GM21447 (cell line): ENCODE results near the gene TBC1D10A.

Source experiments
- ATAC-seq: cut with Tn5 transposase; IDR thresholded peaks from one replicate; pipeline ENCODE4 v1.9.1; 2021; ENCODE audit not compliant: unreplicated experiment

Gene TBC1D10A

DNA sequence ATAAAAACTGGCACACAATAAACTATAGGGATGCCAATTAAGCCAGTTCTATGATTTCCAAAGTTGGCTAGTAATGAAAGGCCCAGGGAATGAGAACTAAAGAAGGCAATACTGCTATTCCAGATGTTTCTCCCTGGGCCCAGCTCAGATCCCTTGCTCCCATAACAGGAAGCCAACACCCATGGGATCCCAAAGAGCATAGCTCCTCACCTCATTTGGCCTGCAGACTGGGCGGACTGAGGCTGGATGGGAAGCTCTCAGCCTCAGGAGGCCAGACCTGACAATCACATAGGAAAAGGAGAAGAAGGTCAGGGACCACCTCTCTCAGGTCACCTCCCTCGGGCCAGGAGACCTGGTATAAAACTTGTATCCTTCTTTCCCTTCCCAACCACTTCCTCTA lies 5.3 kb downstream of the TBC1D10A start:
- ATAC-seq, result no peak

DNA sequence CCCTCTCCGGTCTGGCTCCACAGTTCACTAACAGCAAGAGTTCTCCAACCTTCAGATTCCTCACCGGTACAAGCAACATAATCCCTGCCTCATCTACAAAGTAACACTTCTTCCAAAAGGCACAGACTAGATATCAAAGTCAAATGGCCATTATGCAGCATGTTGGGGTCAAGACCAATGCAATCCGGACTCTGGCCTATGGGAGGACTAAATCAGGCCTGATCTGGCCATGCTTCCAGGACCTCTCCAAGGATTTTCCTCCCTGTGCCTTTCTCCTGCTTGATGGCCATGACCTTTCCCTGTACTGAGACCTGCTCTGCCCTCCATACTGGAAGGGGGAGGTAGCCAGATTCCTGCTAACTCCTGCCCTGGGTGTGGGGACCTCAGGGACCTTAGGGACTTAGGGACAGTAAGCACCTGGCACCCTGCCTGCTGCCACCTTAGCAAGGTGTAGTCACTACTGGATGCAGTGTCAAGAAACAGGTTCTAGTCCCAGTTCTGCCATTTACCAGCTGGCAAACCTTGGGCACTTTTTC lies 6.7 kb downstream of the TBC1D10A start:
- no peak for ATAC-seq

GRCh38 chr22:30318799-30319419 lies 7.8 kb downstream of the TBC1D10A start:
- no peak for ATAC-seq

GRCh38 chr22:30317778-30318177 lies 9.0 kb downstream of the TBC1D10A start:
- ATAC-seq, result no peak

- no peak for ATAC-seq
Observed at GRCh38 chr22:30315962-30316576, 10.7 kb downstream of the TBC1D10A start.

DNA sequence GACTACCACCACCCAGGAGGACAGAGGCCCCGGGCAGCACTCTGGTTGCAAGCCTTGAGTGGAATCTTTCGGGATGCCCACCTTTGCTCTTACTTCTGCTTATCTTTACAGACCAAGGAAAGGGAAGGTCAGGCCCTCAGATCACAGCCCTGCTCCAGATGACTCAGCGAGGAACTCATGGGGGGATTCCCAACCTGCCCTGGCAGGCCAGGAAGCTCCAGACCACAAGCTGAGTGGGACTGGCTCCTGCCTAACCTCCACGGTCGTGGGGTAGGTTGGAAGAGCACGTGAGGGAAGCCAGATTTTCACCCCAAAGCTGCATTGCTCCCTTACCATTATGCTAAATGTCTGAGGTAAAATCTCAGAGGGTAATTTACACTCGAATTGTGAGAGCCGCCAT lies 11.8 kb downstream of the TBC1D10A start:
- ATAC-seq, result no peak

- ATAC-seq, result no peak
Observed at GRCh38 chr22:30313527-30314363, 13.0 kb downstream of the TBC1D10A start.

DNA sequence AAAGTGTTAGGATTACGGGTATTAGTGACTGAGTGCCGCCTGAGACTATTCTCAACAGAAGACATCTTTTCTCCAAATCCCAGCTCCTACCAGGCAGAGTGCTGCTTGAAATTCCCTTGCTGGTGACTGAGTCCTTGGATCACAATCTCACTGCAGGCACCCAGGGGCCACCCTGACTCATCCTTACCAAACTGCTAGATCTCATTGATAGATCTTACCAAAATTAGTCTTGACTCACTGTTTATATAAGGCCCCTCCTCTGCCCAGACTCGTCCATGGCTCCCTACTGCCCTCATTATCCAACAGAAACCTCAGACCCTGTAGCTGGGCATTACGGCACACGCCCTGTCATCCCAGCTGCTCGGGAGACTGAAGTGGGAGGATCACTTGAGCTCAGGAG lies 14.7 kb downstream of the TBC1D10A start:
- ATAC-seq, result no peak

- no peak for ATAC-seq
Observed at GRCh38 chr22:30310881-30311771, 15.6 kb downstream of the TBC1D10A start.

DNA sequence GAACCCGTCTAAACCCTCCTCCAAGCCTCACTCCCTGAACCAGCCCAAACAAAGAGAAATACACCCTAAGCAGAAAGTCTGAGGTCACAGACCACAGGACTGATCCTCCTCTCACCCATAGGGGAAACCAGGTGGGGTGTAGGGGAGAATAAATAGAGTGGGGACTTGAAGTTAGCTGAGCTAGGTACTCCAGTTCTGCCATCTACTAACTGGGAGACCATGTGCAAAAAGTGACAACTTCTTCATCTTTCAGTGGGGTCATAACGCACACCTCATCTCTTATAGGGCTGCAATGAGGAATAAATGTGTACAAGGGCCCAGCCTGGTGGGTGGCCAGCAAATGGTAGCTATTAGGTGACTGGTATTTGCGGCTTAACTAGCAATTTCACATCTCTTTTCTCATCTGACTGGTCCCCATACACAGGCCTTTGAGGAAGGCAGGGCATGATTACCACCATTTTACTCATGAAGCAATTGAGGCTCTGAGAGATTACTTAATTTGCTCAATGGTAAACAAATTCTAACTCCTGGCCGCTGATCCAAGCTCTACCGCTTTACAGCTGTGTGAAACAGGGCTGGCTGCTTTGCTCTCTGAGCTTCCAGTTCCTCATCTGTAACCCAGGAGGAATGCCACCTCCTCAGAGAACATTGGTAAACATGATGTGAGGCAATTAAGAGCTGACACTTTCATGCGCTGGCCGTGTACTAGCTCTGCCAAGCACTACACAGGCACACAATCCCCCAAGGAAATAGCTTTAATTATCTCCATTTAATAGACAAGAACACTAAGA lies 16.6 kb downstream of the TBC1D10A start:
- no peak for ATAC-seq

DNA sequence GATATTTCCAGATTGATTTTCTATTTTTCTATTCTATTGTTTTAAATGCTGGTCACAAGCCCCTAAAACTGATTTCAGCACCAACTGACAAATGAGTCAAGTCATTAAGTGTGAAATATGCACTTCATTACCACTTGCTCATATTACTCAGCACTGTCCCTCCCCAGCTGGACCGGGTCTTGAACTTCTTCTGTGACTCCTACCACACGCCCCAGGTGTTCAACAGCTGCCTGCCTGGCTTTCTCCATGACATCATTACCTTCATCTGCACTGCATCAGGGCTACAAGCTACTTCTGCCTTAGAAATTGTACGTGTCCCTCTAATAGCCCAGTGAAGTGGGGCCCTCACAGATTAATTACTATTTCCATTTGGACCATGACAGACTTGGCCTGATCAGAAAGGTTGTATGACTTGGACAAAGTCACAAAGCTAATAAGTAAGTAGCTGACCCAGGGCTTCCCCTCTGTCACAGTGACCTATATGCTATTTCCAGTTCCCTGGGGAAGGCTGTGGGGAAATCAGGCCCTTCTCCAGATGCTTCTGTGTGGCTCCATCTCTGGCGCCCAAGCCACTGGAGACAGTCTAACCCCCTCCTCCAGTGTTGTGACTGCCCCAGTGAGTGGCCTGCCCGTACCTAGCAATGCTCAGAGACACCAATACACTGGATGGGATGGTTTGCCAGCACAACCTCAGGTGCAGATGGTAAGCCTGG lies 18.1 kb downstream of the TBC1D10A start:
- no peak for ATAC-seq

DNA sequence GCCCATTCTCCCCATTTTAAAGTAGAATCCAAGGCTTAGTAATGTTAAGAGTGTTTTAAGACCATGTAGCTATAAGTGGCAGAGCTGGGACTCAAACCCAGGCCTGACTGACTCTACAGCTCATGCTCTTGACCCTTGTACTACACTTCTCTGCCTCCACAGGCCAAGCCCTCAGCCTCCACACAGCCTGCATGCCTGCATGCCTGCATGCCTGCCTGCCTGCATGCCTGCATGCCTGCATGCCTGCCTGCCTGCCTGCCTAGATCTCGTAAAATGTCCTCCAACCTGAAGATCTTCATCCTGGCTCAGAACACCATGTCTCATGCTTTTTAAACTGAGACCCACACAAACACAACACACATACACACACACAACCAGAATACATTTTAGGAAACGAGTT lies 18.6 kb downstream of the TBC1D10A start:
- ATAC-seq, result no peak

DNA sequence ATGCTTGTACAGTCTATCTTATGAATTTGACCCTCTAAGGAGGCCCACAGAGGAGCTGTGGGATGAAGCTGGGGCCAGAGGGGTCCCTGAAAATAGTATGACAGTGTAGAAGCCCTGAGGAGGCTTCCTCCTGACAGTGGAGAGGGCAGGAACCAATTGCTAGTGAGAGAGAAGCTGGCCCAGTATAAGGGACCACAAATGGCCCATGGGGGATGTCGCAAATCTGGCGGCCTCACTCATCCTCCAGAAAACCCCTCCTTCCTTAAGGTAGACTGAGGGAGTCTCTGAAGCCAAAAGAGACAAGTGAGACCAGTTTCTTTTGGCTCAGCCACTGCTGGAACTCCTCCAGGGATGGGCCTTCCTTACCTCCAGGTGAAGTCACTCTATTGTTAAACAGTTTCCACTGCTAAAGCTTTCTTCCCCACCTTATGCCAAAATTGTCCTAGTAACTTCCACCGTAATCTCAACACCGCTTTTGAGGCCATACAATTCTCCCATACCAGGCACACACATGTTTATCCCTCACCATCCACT lies 19.6 kb downstream of the TBC1D10A start:
- ATAC-seq, result no peak

DNA sequence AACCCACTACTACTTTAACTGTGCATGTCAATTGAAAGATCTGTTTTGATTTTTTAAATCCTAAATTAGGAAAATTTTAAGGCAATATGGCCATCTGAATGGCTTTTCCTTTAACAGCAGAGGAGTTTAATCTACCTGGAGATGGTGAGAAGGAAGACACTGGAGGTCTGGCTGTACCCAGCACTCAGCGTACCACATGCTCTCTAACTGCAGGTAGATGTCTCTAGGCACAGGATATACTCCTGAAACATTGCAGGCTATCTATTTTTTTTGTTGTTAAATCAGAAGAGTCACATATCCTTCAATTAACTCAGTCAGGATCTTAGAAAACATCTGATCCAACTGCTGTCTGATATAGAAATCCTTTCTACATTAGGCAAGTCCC lies 20.1 kb downstream of the TBC1D10A start:
- no peak for ATAC-seq

GRCh38 chr22:30305906-30306626 lies 20.7 kb downstream of the TBC1D10A start:
- no peak for ATAC-seq

GRCh38 chr22:30305519-30305905 lies 21.2 kb downstream of the TBC1D10A start:
- peak; percentile 35 for ATAC-seq

GRCh38 chr22:30304495-30305244 lies 22.1 kb downstream of the TBC1D10A start:
- ATAC-seq, result no peak

GRCh38 chr22:30302810-30303138 lies 24.0 kb downstream of the TBC1D10A start:
- ATAC-seq, result no peak
